ENCODE results near the gene CPA1. TPM values are rescaled to one million over a fixed set of nuclear protein-coding genes. Genes with fewer than 3 reads are reported as not detected.

CPA1 gene
- polyA plus RNA-seq, 1 experiment, result 0.10 TPM

GRCh38 chr7:130365088-130365487 is 15.2 kb upstream of the CPA1 start:
- H3K27me3 ChIP-seq (ENCODE audit: control insufficient read depth, insufficient read depth, low read length), result no peaks in the 10 kb centered on the region
- H3K4me3 ChIP-seq (ENCODE audit: low read depth, low read length), result no peak overlapping the region
- TF ChIP-seq CTCF (IDR thresholded peaks at IDR 0.05; ENCODE audit: insufficient read depth, low read depth, low read length), result no peak
- DNase-seq (ENCODE audit: low read depth), result no peak
- ChIA-PET CTCF (interaction anchor here (1.0 to 1.7 kb wide), 4 partner anchors 19 to 137 kb away, joined by 3 to 4 read pairs (median 3); no protein-coding TSS in a partner anchor), POLR2A (no interaction called here)
- no peaks in the 10 kb centered on the region for H3K36me3 ChIP-seq (ENCODE audit: control insufficient read depth, insufficient read depth, low read length)

GRCh38 chr7:130365511-130366441 is 14.5 kb upstream of the CPA1 start:
- CTCF ChIA-PET, result interaction anchor here (0.9 to 1.7 kb wide), 5 partner anchors 18 to 137 kb away, joined by 3 to 4 read pairs (median 3); no protein-coding TSS in a partner anchor
- POLR2A ChIA-PET, result no interaction called here
- Histone ChIP-seq H3K27me3 (ENCODE audit: control insufficient read depth, insufficient read depth, low read length) (no peaks in the 10 kb centered on the region), H3K36me3 (ENCODE audit: control insufficient read depth, insufficient read depth, low read length) (no peaks in the 10 kb centered on the region), H3K4me3 (ENCODE audit: low read depth, low read length) (no peak overlapping the region)
- TF ChIP-seq CTCF (IDR thresholded peaks at IDR 0.05; ENCODE audit: insufficient read depth, low read depth, low read length), result no peak
- DNase-seq (ENCODE audit: low read depth), result peak; percentile 78

- no peaks in the 10 kb centered on the region for H3K36me3 ChIP-seq (ENCODE audit: control insufficient read depth, insufficient read depth, low read length)
- ChIA-PET POLR2A (no interaction called here), CTCF (interaction anchor here (0.9 to 1.7 kb wide), 2 partner anchors 30 to 46 kb away, joined by 3 to 4 read pairs; no protein-coding TSS in a partner anchor)
- no peak for TF ChIP-seq CTCF (IDR thresholded peaks at IDR 0.05; ENCODE audit: insufficient read depth, low read depth, low read length)
- DNase-seq (ENCODE audit: low read depth), result no peak
- H3K27me3 ChIP-seq (ENCODE audit: control insufficient read depth, insufficient read depth, low read length), result no peaks in the 10 kb centered on the region
- no peak overlapping the region for H3K4me3 ChIP-seq (ENCODE audit: low read depth, low read length)
Observed at GRCh38 chr7:130366564-130366963, 13.7 kb upstream of the CPA1 start.

GRCh38 chr7:130367088-130367755 is 13.1 kb upstream of the CPA1 start:
- Histone ChIP-seq H3K27me3 (ENCODE audit: control insufficient read depth, insufficient read depth, low read length) (no peaks in the 10 kb centered on the region), H3K4me3 (ENCODE audit: low read depth, low read length) (no peak overlapping the region), H3K36me3 (ENCODE audit: control insufficient read depth, insufficient read depth, low read length) (no peaks in the 10 kb centered on the region)
- no peak for TF ChIP-seq CTCF (IDR thresholded peaks at IDR 0.05; ENCODE audit: insufficient read depth, low read depth, low read length)
- no peak for DNase-seq (ENCODE audit: low read depth)
- ChIA-PET CTCF (interaction anchor here (0.9 kb wide), 2 partner anchors 14 to 47 kb away, joined by 3 read pairs; no protein-coding TSS in a partner anchor), POLR2A (no interaction called here)

Measured in BJ (cell line).